Mesenchymal stem cell (in vitro differentiated cells and primary cell): Measurements from ENCODE around the gene PEX10.

Experiments
- DNase-seq: peaks from one replicate; pipeline ENCODE4 v3.0.0-alpha.2; 2013
- H2AFZ ChIP-seq: one replicate; pipeline ENCODE4 v1.6.1; 2013; ENCODE audit warnings: low read depth, mild to moderate bottlenecking, control low read depth, inconsistent platforms, low read length, moderate library complexity
- H2AK5ac ChIP-seq: 2 replicates; pipeline ENCODE4 v1.6.1; 2013; ENCODE audit warnings: low read length, moderate library complexity, mild to moderate bottlenecking, inconsistent platforms; ENCODE audit not compliant: severe bottlenecking
- H2BK120ac ChIP-seq: one replicate; pipeline ENCODE4 v1.6.1; 2013; ENCODE audit warnings: low read depth, mild to moderate bottlenecking, inconsistent platforms, low read length, moderate library complexity
- H2BK12ac ChIP-seq, 2 experiments: one replicate each; pipeline ENCODE4 v1.6.1; 2013; ENCODE audit warnings: inconsistent platforms in 2 of 2, low read length in 2 of 2, mild to moderate bottlenecking in 2 of 2, moderate library complexity in 2 of 2, control low read depth in 1 of 2
- H2BK15ac ChIP-seq: one replicate; pipeline ENCODE4 v1.6.1; 2013; ENCODE audit warnings: mild to moderate bottlenecking, low read depth, inconsistent platforms; ENCODE audit not compliant: poor library complexity, severe bottlenecking
- H2BK5ac ChIP-seq: 2 replicates; pipeline ENCODE4 v1.6.1; 2013; ENCODE audit warnings: low read depth, mild to moderate bottlenecking, low read length, control low read depth, inconsistent platforms; ENCODE audit not compliant: poor library complexity, severe bottlenecking
- H3K14ac ChIP-seq, 2 experiments: one replicate each; pipeline ENCODE4 v1.6.1; 2013; ENCODE audit warnings: inconsistent platforms in 2 of 2, low read length in 2 of 2, control low read depth in 1 of 2, mild to moderate bottlenecking in 1 of 2, moderate library complexity in 1 of 2
- H3K18ac ChIP-seq, 2 experiments: one replicate each; pipeline ENCODE4 v1.6.1; 2013; ENCODE audit warnings: inconsistent platforms in 2 of 2, low read length in 2 of 2, control low read depth in 1 of 2, low read depth in 1 of 2, mild to moderate bottlenecking in 1 of 2
- H3K23ac ChIP-seq, 2 experiments: one replicate each; pipeline ENCODE4 v1.6.1; 2013; ENCODE audit warnings: inconsistent platforms in 2 of 2, low read length in 2 of 2, mild to moderate bottlenecking in 2 of 2, moderate library complexity in 2 of 2, control low read depth in 1 of 2
- H3K27ac ChIP-seq: 2 replicates; pipeline ENCODE4 v1.5.1; 2013; ENCODE audit warnings: mild to moderate bottlenecking, moderate library complexity, low read length, control low read depth, inconsistent platforms; ENCODE audit not compliant: poor library complexity, severe bottlenecking
- H3K27me3 ChIP-seq, 2 experiments: 2 replicates each; pipeline versions ENCODE4 v1.6.1 to v1.7.0; 2013; ENCODE audit warnings: low read length in 2 of 2, mild to moderate bottlenecking in 2 of 2, moderate library complexity in 2 of 2, control low read depth in 1 of 2, inconsistent platforms in 1 of 2; ENCODE audit not compliant: control insufficient read depth in 1 of 2, insufficient read depth in 1 of 2
- H3K36me3 ChIP-seq, 2 experiments: 2 replicates each; pipeline versions ENCODE4 v1.6.1 to v1.7.0; 2013; ENCODE audit warnings: low read length in 2 of 2, control low read depth in 1 of 2, inconsistent platforms in 1 of 2, low read depth in 1 of 2, mild to moderate bottlenecking in 1 of 2; ENCODE audit not compliant: insufficient read depth in 2 of 2, control insufficient read depth in 1 of 2
- H3K4ac ChIP-seq, 2 experiments: one replicate each; pipeline ENCODE4 v1.6.1; 2013; ENCODE audit warnings: inconsistent platforms in 2 of 2, low read length in 2 of 2, mild to moderate bottlenecking in 2 of 2, moderate library complexity in 2 of 2, control low read depth in 1 of 2, low read depth in 1 of 2
- H3K4me1 ChIP-seq: 2 replicates; pipeline ENCODE4 v1.6.1; 2013; ENCODE audit warnings: low read depth, low read length, control low read depth; ENCODE audit not compliant: control insufficient read depth, insufficient read depth
- H3K4me2 ChIP-seq: 2 replicates; pipeline ENCODE4 v1.6.1; 2013; ENCODE audit warnings: low read length, mild to moderate bottlenecking, inconsistent platforms; ENCODE audit not compliant: poor library complexity, severe bottlenecking
- H3K4me3 ChIP-seq, 2 experiments: 2 replicates each; pipeline versions ENCODE4 v1.5.1 to v1.7.0; 2013; ENCODE audit warnings: low read length in 2 of 2, mild to moderate bottlenecking in 2 of 2, control low read depth in 1 of 2, low read depth in 1 of 2; ENCODE audit not compliant: insufficient read depth in 1 of 2
- H3K79me1 ChIP-seq: replicated peaks from 2 replicates; pipeline ENCODE4 v1.6.1; 2013; ENCODE audit warnings: mild to moderate bottlenecking, control low read depth, low read length, inconsistent platforms; ENCODE audit not compliant: poor library complexity, severe bottlenecking
- H3K9ac ChIP-seq: 2 replicates; pipeline ENCODE4 v1.7.0; 2013; ENCODE audit warnings: mild to moderate bottlenecking, low read length, moderate library complexity
- H3K9me3 ChIP-seq: 2 replicates; pipeline ENCODE4 v1.7.0; 2013; ENCODE audit warnings: mild to moderate bottlenecking, low read length; ENCODE audit not compliant: control insufficient read depth
- H4K8ac ChIP-seq: one replicate; pipeline ENCODE4 v1.6.1; 2013; ENCODE audit warnings: inconsistent platforms, mild to moderate bottlenecking, low read length, moderate library complexity
- H4K91ac ChIP-seq: one replicate; pipeline ENCODE4 v1.6.1; 2013; ENCODE audit warnings: mild to moderate bottlenecking, low read length, inconsistent platforms
- WGBS: methylation state at CpG from one replicate; pipeline ENCODE4 v1.1.7; 2013; ENCODE audit warnings: mixed read lengths; 5-methylcytosine and 5-hydroxymethylcytosine counted together

The PEX10 gene

GRCh38 chr1:2391931-2392509, 20.3 kb downstream of the PEX10 start:
- Histone ChIP-seq H3K4me1 (peaks cover 29% of the 10 kb centered on the region), H3K36me3 (peaks cover 54 to 58% of the 10 kb centered on the region in 2 experiments), H3K4me3 (peak overlapping the region; percentile 97 to 98), H3K23ac (peak overlapping the region in 1 of 2 experiments; percentile 90), H4K91ac (peak overlapping the region; percentile 81), H3K9ac (peak overlapping the region; percentile 97), H3K9me3 (no peaks in the 10 kb centered on the region), H2BK5ac (peak overlapping the region; percentile 79), H4K8ac (peak overlapping the region; percentile 83), H3K14ac (no peak overlapping the region), H3K18ac (peak overlapping the region; percentile 91 to 96), H3K27me3 (no peaks in the 10 kb centered on the region), H2AFZ (no peak overlapping the region), H3K79me1 (peaks cover 31% of the 10 kb centered on the region), H2AK5ac (no peak overlapping the region), H2BK12ac (no peak overlapping the region), H3K4me2 (peak overlapping the region; percentile 72), H2BK15ac (peak overlapping the region; percentile 71), H3K4ac (peak overlapping the region; percentile 88 to 98), H3K27ac (no peak overlapping the region), H2BK120ac (no peak overlapping the region)
- no peak for DNase-seq
- 3% methylated on average over 24 of the region's 62 CpGs for WGBS

- Histone ChIP-seq H2BK5ac (peak within 1 kb of the TSS; percentile 79), H2BK12ac (no peak within 1 kb of the TSS), H3K14ac (peak within 1 kb of the TSS in 1 of 2 experiments; percentile 80), H2BK15ac (peak within 1 kb of the TSS; percentile 71), H2AK5ac (no peak within 1 kb of the TSS), H3K27me3 (no peaks in the 10 kb centered on the region), H3K4me2 (peak within 1 kb of the TSS; percentile 83), H3K9me3 (no peaks in the 10 kb centered on the region), H3K18ac (peak within 1 kb of the TSS; percentile 91 to 96), H3K4me3 (peak within 1 kb of the TSS; percentile 97 to 98), H3K4me1 (peaks cover 29% of the 10 kb centered on the region), H3K4ac (peak within 1 kb of the TSS; percentile 88 to 98), H4K8ac (peak within 1 kb of the TSS; percentile 83), H2BK120ac (no peak within 1 kb of the TSS), H3K27ac (no peak within 1 kb of the TSS), H3K23ac (peak within 1 kb of the TSS; percentile 90 to 92), H2AFZ (peak within 1 kb of the TSS; percentile 90), H3K9ac (peak within 1 kb of the TSS; percentile 97), H3K36me3 (peaks cover 51 to 58% of the 10 kb centered on the region in 2 experiments), H3K79me1 (peaks cover 27% of the 10 kb centered on the region), H4K91ac (peak within 1 kb of the TSS; percentile 81)
- peak; percentile 99 for DNase-seq
- under 1% methylated on average over 85 of the region's 103 CpGs for WGBS
These were observed 21.1 kb downstream of the PEX10 start, which contains the start of the genes MORN1 and RER1 for GRCh38 chr1:2391041-2391930. Gene MORN1 (minus strand): TSS chr1:2391554. CDS start chr1:2391533, 21 bp downstream. Gene RER1 (plus strand): TSS chr1:2391841. CDS start chr1:2395791, 3,950 bp downstream.

- Histone ChIP-seq H2BK120ac (no peak overlapping the region), H2AFZ (no peak overlapping the region), H3K4ac (no peak overlapping the region), H3K4me2 (no peak overlapping the region), H2BK15ac (no peak overlapping the region), H3K27me3 (no peaks in the 10 kb centered on the region), H2BK12ac (no peak overlapping the region), H3K18ac (no peak overlapping the region), H3K9ac (no peak overlapping the region), H2AK5ac (no peak overlapping the region), H2BK5ac (no peak overlapping the region), H3K23ac (no peak overlapping the region), H4K8ac (no peak overlapping the region), H4K91ac (no peak overlapping the region), H3K36me3 (peaks cover 35 to 53% of the 10 kb centered on the region in 2 experiments), H3K4me1 (peaks cover 23% of the 10 kb centered on the region), H3K79me1 (peaks cover 18% of the 10 kb centered on the region), H3K4me3 (no peak overlapping the region), H3K14ac (no peak overlapping the region), H3K9me3 (no peaks in the 10 kb centered on the region), H3K27ac (no peak overlapping the region)
- WGBS = 94% methylated on average over 7 of the region's 7 CpGs
- DNase-seq = no peak
These were observed 22.7 kb downstream of the PEX10 start for GRCh38 chr1:2389644-2390043.
